HCT116 (cell line): Measurements from ENCODE around the gene ITGA11. TPM values are rescaled to one million over a fixed set of nuclear protein-coding genes. Genes with fewer than 3 reads are reported as not detected.

Experiments
- ATAC-seq: fragments of 200-7000 bp; cut with Tn5 transposase; 2 replicates; pipeline ENCODE4 v1.9.1; 2020; ENCODE audit warnings: mild to moderate bottlenecking, moderate library complexity
- BruUV-seq: library from RNA; stranded (reverse); fragments of 400-500 nt; replicated peaks from 2 replicates; lab custom pipeline; 2021; lab: Mats Ljungman, UMichigan
- CTCF ChIA-PET: fragments of 300-600 bp; sonication (Branson Sonifier 250); formaldehyde crosslinking; loops from one replicate; lab custom pipeline; 2021; ENCODE audit warnings: antibody characterized with exemption; lab: Charles Lee
- POLR2A ChIA-PET: fragments of 300-600, 350-600 bp; sonication (Branson Sonifier 250); formaldehyde crosslinking; loops from one replicate; lab custom pipeline; 2021; ENCODE audit warnings: antibody characterized with exemption; lab: Charles Lee
- RAD21 ChIA-PET, 2 experiments: fragments of 300-600 bp; sonication (Branson Sonifier 250); formaldehyde crosslinking; loops; one replicate each; lab custom pipeline; 2023; ENCODE audit warnings: low total read pairs in 2 of 2; ENCODE audit not compliant: uncharacterized antibody in 2 of 2, unreplicated experiment in 2 of 2, low non-redundant PET in 1 of 2; lab: Charles Lee
- DNase-seq: peaks from one replicate; pipeline ENCODE4 v3.0.0-alpha.2; 2010; ENCODE audit warnings: low read depth, low spot score
- H2AFZ ChIP-seq: fragments of 200-600 bp; shearing (Covaris generic), sonication (generic); 2 replicates; pipeline ENCODE4 v1.6.1; 2017; ENCODE audit warnings: low read depth, mixed run types, mixed read lengths, antibody characterized with exemption, low read length; ENCODE audit not compliant: poor library complexity, severe bottlenecking
- H3K27ac ChIP-seq: 2 replicates; pipeline ENCODE4 v1.5.1; 2012; ENCODE audit warnings: low read depth, low read length
- H3K27me3 ChIP-seq: fragments of 200-600 bp; sonication (generic); 2 replicates; pipeline ENCODE4 v1.6.1; 2016; ENCODE audit warnings: mixed run types, low read length, mixed read lengths; ENCODE audit not compliant: insufficient read depth
- H3K36me3 ChIP-seq, 2 experiments: fragments of 200-500 bp in 1 of 2; fragments of 200-600 bp in 1 of 2; sonication (Bioruptor generic) in 1 of 2; sonication (generic) in 1 of 2; 2 replicates each; pipeline versions ENCODE4 v1.5.1 to v1.6.1; 2014 to 2016; ENCODE audit warnings: low read length in 2 of 2, inconsistent platforms in 1 of 2, mixed read lengths in 1 of 2, mixed run types in 1 of 2; ENCODE audit not compliant: insufficient read depth in 2 of 2, control insufficient read depth in 1 of 2
- H3K4me1 ChIP-seq, 2 experiments: fragments of 200-600 bp in 1 of 2; sonication (generic) in 1 of 2; 2 replicates each; pipeline versions ENCODE4 v1.5.1 to v1.6.1; 2012 to 2017; ENCODE audit warnings: low read length in 2 of 2, inconsistent platforms in 1 of 2, mild to moderate bottlenecking in 1 of 2, mixed read lengths in 1 of 2, mixed run types in 1 of 2, moderate library complexity in 1 of 2; ENCODE audit not compliant: insufficient read depth in 2 of 2, control insufficient read depth in 1 of 2
- H3K4me2 ChIP-seq: fragments of 200-600 bp; sonication (generic); 2 replicates; pipeline ENCODE4 v1.6.1; 2017; ENCODE audit warnings: mixed run types, low read length, mixed read lengths
- H3K4me3 ChIP-seq, 2 experiments: fragments of 200-600 bp in 1 of 2; sonication (generic) in 1 of 2; replicated peaks in 1 of 2; 2 replicates each; pipeline ENCODE4 v1.5.1; 2011 to 2016; ENCODE audit warnings: low read length in 2 of 2, control low read depth in 1 of 2, low read depth in 1 of 2, mild to moderate bottlenecking in 1 of 2, mixed read lengths in 1 of 2, mixed run types in 1 of 2
- H3K79me2 ChIP-seq: fragments of 200-600 bp; sonication (generic); 2 replicates; pipeline ENCODE4 v1.6.1; 2017; ENCODE audit warnings: mild to moderate bottlenecking, mixed run types, low read length, moderate library complexity, mixed read lengths; ENCODE audit not compliant: insufficient read depth
- H3K9ac ChIP-seq: fragments of 200-600 bp; sonication (generic); 2 replicates; pipeline ENCODE4 v1.6.1; 2016; ENCODE audit warnings: low read length, mixed read lengths
- H3K9me2 ChIP-seq: fragments of 200-600 bp; sonication (generic), shearing (Covaris generic); 2 replicates; pipeline ENCODE4 v1.6.1; 2017; ENCODE audit warnings: mixed run types, mild to moderate bottlenecking, moderate library complexity; ENCODE audit not compliant: insufficient read depth
- H3K9me3 ChIP-seq, 2 experiments: fragments of 200-500 bp in 1 of 2; fragments of 200-600 bp in 1 of 2; sonication (Bioruptor generic) in 1 of 2; sonication (generic) in 1 of 2; 2 replicates each; pipeline ENCODE4 v1.6.1; 2014 to 2017; ENCODE audit warnings: low read length in 2 of 2, mixed read lengths in 2 of 2, inconsistent platforms in 1 of 2, low read depth in 1 of 2, mild to moderate bottlenecking in 1 of 2, mixed run types in 1 of 2, moderate library complexity in 1 of 2; ENCODE audit not compliant: control insufficient read depth in 1 of 2, insufficient read depth in 1 of 2
- H4K20me1 ChIP-seq: fragments of 200-600 bp; sonication (generic), shearing (Covaris generic); 2 replicates; pipeline ENCODE4 v1.6.1; 2017; ENCODE audit warnings: mixed run types, mild to moderate bottlenecking, moderate library complexity; ENCODE audit not compliant: insufficient read depth
- CEBPB ChIP-seq: IDR thresholded peaks from 2 replicates; pipeline ENCODE4 v1.6.1; 2012; ENCODE audit warnings: low read depth
- EGR1 ChIP-seq: IDR thresholded peaks from 2 replicates; pipeline ENCODE4 v1.6.1; 2012; ENCODE audit warnings: low read depth
- JUND ChIP-seq: IDR thresholded peaks from 2 replicates; pipeline ENCODE4 v1.6.1; 2012
- POLR2AphosphoS5 ChIP-seq: IDR thresholded peaks from 2 replicates; pipeline ENCODE4 v1.6.1; 2011; ENCODE audit warnings: mild to moderate bottlenecking, low read depth, low read length, moderate library complexity
- REST ChIP-seq: IDR thresholded peaks from 2 replicates; pipeline ENCODE4 v1.6.1; 2012; ENCODE audit warnings: low read depth
- SRF ChIP-seq: IDR thresholded peaks from 2 replicates; pipeline ENCODE4 v1.6.1; 2012; ENCODE audit warnings: low read depth
- YY1 ChIP-seq: IDR thresholded peaks from 2 replicates; pipeline ENCODE4 v1.6.1; 2011; ENCODE audit warnings: low read length, low read depth, moderate library complexity, mild to moderate bottlenecking; ENCODE audit not compliant: insufficient replicate concordance; ENCODE audit errors: extremely low read depth
- ZNF274 ChIP-seq: fragments of 200-500 bp; sonication (Bioruptor generic); IDR thresholded peaks from 2 replicates; pipeline ENCODE4 v1.6.1; 2014; ENCODE audit warnings: mild to moderate bottlenecking, low read depth, low read length, inconsistent platforms
- intact Hi-C: fragments of 100-400 bp; cut with micrococcal nuclease; formaldehyde crosslinking; loops from 2 replicates; pipeline ENCODE4 v1.10.0; 2022
- total RNA-seq: library from RNA; stranded (reverse); gene quantifications from one replicate; pipeline ENCODE4 v1.2.1, GENCODE V29; 2021; ENCODE audit not compliant: unreplicated experiment
- TF ChIP-seq, protein P1 (sequence below): IDR thresholded peaks from 2 replicates; pipeline ENCODE4 v1.6.1; 2012

Gene ITGA11
- total RNA-seq, 1 experiment from 2014 or later = not detected

- Histone ChIP-seq H3K27ac (no peak overlapping the region), H3K79me2 (no peaks in the 10 kb centered on the region), H3K9ac (no peak overlapping the region), H3K4me1 (peaks cover 3 to 19% of the 10 kb centered on the region in 2 experiments; a peak in 3 of 4 replicates)
- CTCF ChIA-PET = no interaction called here
- no peak for TF ChIP-seq JUND
- TF ChIP-seq CEBPB = no peak
- no peak for TF ChIP-seq EGR1
- no peak for TF ChIP-seq REST
- TF ChIP-seq, all 23 proteins: peak for 0
- no peaks in the 10 kb centered on the region for H3K9me2 ChIP-seq
- no peaks in the 10 kb centered on the region for H3K9me3 ChIP-seq
- RAD21 ChIA-PET = no interaction called here
- H4K20me1 ChIP-seq = no peaks in the 10 kb centered on the region
- DNase-seq = no peak
- H3K27me3 ChIP-seq = no peaks in the 10 kb centered on the region
- H2AFZ ChIP-seq = no peak overlapping the region
- no peak overlapping the region for H3K4me2 ChIP-seq
- ATAC-seq = no peak
- no peak overlapping the region for H3K4me3 ChIP-seq
- intact Hi-C loops = no loop called here
- POLR2A ChIA-PET = no interaction called here
- BruUV-seq = no TSS peak
- no peaks in the 10 kb centered on the region for H3K36me3 ChIP-seq
These were observed 87.4 kb downstream of the ITGA11 start for GRCh38 chr15:68344600-68344999.

DNA sequence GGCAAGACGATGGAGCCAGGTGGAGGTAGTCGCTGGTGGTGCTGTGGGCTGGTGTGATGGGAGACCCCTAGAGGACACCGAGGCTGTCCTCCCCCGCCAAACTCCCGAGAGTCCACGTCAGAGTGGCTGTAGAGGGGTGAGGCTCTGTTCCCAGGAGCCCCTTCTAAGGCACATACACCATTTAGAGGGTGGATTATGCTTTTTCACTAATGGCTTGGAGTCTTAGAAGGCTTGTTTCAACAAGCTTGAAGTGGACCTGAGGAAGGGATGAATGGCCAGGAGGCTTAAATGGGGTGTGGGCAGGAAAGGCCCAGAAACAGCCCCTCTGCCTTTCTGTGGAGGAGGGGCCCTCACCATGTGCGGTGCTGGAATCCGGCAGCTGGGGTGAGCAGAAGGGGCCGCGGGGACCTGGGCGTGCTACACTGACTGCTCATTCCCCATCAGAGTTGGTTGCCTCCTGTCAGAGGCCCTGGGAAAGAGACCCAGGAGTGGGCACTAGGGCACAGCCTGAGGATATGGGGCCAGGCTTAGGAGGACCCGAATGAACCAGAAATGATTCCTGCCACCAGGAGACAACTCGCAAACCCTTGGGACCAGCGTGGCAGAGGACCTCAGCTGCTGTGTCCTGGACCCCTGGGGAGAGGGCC lies 88.3 kb downstream of the ITGA11 start:
- RAD21 ChIA-PET = no interaction called here

More for the DNA sequence above, 88.3 kb downstream of the ITGA11 start:
- CTCF ChIA-PET = no interaction called here
- H3K9me2 ChIP-seq = no peaks in the 10 kb centered on the region
- no peak for TF ChIP-seq YY1
- TF ChIP-seq, protein P1, sequence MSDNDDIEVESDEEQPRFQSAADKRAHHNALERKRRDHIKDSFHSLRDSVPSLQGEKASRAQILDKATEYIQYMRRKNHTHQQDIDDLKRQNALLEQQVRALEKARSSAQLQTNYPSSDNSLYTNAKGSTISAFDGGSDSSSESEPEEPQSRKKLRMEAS = no peak
- no peak for TF ChIP-seq POLR2AphosphoS5
- TF ChIP-seq SRF = no peak
- TF ChIP-seq ZNF274 = no peak
- TF ChIP-seq, all 23 proteins: peak for 0
- H3K79me2 ChIP-seq = no peaks in the 10 kb centered on the region
- POLR2A ChIA-PET = no interaction called here
- peaks cover 3 to 19% of the 10 kb centered on the region in 2 experiments; a peak in 3 of 4 replicates for H3K4me1 ChIP-seq
- H3K27ac ChIP-seq = no peak overlapping the region
- intact Hi-C loops = no loop called here
- no peaks in the 10 kb centered on the region for H3K27me3 ChIP-seq
- H3K9me3 ChIP-seq = no peaks in the 10 kb centered on the region
- no peaks in the 10 kb centered on the region for H3K36me3 ChIP-seq
- no peak for DNase-seq
- no peak for ATAC-seq
- H4K20me1 ChIP-seq = no peaks in the 10 kb centered on the region
- no peak overlapping the region for H2AFZ ChIP-seq
- H3K4me2 ChIP-seq = no peak overlapping the region
- no TSS peak for BruUV-seq
- H3K4me3 ChIP-seq = no peak overlapping the region
- no peak overlapping the region for H3K9ac ChIP-seq
